GM12801 (cell line): ENCODE measurements around the gene CLPSL2.

Experiments
- CTCF ChIP-seq: IDR thresholded peaks from one replicate; pipeline ENCODE4 v1.5.1; 2011; ENCODE audit warnings: control low read depth; ENCODE audit not compliant: insufficient read length; ENCODE audit errors: extremely low read depth

CLPSL2 gene

GRCh38 chr6:35809809-35810208, 33.4 kb downstream of the CLPSL2 start:
- no peak for TF ChIP-seq CTCF

- TF ChIP-seq CTCF: no peak
Measured at GRCh38 chr6:35810971-35811698, 34.7 kb downstream of the CLPSL2 start.

- TF ChIP-seq CTCF: no peak
Measured at GRCh38 chr6:35811699-35811995, 35.2 kb downstream of the CLPSL2 start.

GRCh38 chr6:35817515-35817914, 41.1 kb downstream of the CLPSL2 start:
- no peak for TF ChIP-seq CTCF

GRCh38 chr6:35823601-35824000, 47.2 kb downstream of the CLPSL2 start:
- no peak for TF ChIP-seq CTCF

GRCh38 chr6:35824552-35825192, 48.3 kb downstream of the CLPSL2 start:
- no peak for TF ChIP-seq CTCF
